Measurements from ENCODE around the gene VPS51.

DNA sequence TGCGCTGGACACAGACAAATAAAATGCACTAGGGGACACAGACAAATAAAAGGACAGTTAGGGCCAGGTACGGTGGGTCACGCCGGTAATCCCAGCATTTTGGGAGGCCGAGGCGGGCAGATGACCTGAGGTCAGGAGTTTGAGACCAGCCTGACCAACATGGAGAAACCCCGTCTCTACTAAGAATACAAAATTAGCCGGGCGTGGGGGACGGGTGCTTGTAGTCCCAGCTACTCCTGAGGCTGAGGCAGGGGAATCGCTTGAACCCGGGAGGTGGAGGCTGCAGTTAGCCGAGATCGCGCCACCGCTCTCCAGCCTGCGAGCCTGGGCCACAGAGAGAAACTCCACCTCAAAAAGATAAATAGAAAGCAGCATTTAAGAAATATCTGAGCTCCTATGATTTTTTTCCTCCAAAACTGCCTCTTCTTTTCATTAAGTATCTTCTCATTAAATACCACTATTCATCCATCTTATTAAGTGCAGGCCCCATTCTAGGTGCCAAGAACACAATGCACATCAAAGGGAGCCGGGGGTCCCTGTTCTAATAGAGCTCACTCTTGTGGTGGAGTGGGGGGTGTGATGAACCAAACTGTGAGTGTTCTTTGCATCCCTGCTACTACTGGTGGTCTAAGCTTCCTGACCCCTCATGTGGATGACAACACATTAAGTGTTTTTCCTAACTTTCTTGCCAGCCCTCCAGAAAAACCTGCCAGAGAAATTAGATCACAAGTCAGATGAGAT lies 22.3 kb downstream of the VPS51 start:
- TF ChIP-seq, protein P1, sequence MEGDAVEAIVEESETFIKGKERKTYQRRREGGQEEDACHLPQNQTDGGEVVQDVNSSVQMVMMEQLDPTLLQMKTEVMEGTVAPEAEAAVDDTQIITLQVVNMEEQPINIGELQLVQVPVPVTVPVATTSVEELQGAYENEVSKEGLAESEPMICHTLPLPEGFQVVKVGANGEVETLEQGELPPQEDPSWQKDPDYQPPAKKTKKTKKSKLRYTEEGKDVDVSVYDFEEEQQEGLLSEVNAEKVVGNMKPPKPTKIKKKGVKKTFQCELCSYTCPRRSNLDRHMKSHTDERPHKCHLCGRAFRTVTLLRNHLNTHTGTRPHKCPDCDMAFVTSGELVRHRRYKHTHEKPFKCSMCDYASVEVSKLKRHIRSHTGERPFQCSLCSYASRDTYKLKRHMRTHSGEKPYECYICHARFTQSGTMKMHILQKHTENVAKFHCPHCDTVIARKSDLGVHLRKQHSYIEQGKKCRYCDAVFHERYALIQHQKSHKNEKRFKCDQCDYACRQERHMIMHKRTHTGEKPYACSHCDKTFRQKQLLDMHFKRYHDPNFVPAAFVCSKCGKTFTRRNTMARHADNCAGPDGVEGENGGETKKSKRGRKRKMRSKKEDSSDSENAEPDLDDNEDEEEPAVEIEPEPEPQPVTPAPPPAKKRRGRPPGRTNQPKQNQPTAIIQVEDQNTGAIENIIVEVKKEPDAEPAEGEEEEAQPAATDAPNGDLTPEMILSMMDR (IDR thresholded peaks at IDR 0.05): peak in 1 of 5 experiments; percentile 4
- TF ChIP-seq POLR2A (IDR thresholded peaks at IDR 0.05): no peak
- TF ChIP-seq EP300 (IDR thresholded peaks at IDR 0.05): no peak

Measured in tibial nerve (tissue), 4 donors.